GM19193 (cell line): ENCODE measurements around the gene WFIKKN1.

Experiments
- POLR2A ChIP-seq: IDR thresholded peaks from 4 replicates; pipeline ENCODE4 v1.6.1; 2011; ENCODE audit not compliant: insufficient read depth, insufficient read length; ENCODE audit errors: extremely low read depth

The WFIKKN1 gene

DNA sequence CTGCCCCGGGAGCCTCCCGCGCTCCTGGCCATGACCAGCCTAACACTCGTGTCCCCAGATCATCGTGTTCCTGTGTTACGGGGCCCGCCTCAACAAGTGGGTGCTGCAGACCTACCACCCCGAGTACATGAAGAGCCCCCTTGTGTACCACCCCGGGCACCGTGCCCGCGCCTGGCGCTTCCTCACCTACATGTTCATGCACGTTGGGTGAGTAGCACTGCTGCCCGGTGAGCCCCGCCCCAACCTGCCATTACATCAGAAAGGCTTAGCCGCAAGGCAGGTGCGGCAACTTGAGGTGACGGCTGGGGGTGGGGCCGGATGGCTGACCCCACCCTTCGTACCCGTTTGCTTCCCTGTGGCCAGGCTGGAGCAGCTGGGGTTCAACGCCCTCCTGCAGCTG, 46.1 kb downstream of the WFIKKN1 start:
- no peak for TF ChIP-seq POLR2A

DNA sequence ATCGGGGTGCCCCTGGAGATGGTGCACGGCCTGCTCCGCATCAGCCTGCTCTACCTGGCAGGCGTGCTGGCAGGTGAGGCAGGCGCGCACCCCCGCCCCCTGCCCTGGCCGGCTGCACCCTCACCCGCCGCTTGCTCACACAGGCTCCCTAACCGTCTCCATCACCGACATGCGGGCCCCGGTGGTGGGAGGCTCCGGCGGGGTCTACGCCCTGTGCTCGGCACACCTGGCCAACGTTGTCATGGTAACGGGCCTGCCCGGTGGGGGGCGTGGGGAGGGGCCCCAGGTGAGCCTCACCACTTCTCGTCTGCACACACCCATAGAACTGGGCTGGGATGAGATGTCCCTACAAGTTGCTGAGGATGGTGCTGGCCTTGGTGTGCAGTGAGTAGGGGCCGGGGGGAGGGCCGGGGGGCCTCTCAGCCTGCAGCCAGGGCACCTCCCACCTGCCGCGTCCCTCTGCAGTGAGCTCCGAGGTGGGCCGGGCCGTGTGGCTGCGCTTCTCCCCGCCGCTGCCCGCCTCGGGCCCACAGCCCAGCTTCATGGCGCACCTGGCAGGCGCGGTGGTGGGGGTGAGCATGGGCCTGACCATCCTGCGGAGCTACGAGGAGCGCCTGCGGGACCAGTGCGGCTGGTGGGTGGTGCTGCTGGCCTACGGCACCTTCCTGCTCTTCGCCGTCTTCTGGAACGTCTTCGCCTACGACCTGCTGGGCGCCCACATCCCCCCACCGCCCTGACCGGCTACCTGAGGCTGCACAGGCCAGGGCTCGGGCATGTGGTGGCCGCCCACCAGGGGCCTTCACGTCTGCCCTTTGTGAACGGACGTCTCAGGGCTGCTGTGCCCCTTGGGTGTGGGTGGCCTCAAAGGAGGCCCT, 46.8 kb downstream of the WFIKKN1 start:
- no peak for TF ChIP-seq POLR2A

DNA sequence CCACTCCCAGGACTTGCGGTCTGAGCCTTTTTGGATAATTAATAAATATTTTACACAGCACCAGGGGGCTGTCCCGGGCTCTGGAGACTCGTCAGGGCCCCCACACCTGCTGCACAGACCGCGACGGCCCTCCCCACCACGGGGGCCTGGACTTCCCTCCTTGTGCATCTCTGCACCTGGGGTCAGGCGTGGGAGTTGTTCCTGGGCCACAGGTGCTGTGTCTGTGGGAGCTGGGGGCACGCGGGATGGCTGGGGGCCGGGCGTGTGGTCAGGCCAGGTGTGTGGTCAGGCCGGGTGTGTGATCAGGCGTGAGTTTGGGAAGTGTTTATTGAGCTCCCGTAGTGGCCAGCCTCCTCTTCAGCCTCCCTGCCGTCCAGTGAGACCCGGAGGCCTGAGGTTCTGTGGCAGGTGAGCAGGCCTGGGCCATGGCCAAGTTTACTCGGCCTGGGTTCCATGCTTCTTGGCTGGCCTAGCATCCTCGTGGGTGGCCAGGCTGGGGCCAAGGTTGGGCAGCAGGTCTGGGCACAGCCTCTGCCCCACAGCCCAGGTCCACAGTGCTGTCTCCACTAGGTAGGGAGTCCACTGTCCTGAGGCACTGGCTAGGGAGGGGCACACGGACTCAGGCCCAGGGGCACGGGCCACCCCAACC, 47.5 kb downstream of the WFIKKN1 start:
- TF ChIP-seq POLR2A, result no peak

DNA sequence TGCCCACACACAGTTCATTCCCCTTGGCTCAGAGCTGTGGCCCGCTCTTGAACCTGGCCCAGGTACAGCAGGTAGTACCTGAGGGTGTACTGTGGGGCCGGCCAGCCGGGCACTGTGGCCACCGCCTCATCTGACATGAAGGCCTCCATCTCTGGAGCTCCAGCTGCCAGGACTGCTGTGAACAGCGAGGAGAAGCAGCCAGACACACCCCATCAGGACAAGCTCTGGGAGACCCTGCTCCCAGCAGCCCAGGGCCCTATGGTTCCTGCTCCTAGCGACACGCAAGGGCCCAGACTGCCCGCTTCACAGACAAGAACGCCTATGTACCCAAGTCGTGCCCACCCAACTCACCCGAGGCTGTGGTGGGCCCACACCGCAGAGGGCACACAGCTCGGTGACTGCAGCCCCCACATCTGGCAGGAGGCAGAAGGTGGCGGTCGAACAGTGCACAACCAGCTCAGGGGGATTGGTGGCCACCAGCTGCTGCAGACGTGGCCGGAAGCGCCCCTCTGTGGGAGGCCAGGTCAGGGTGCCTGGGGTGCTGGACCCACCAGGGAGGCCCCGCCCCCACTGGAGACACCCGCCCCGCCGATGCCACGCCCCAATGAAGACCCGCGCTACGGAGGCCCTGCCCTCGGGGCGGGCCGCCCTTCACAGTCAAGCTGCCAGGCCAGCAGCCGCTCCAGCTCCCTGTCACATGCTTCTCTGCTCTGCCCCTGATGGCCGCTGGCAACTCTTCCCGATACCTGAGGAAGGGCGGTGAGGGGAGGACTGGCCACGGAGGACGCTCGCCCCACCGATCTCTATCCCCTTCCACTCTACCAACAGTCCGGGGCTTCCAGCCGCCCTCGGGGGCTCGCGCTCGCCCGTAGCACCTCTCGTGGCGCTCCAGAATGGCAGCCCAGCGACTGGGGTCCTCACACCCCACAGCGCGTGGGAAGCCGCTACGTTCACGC, 48.4 kb downstream of the WFIKKN1 start:
- TF ChIP-seq POLR2A, result peak; percentile 13

DNA sequence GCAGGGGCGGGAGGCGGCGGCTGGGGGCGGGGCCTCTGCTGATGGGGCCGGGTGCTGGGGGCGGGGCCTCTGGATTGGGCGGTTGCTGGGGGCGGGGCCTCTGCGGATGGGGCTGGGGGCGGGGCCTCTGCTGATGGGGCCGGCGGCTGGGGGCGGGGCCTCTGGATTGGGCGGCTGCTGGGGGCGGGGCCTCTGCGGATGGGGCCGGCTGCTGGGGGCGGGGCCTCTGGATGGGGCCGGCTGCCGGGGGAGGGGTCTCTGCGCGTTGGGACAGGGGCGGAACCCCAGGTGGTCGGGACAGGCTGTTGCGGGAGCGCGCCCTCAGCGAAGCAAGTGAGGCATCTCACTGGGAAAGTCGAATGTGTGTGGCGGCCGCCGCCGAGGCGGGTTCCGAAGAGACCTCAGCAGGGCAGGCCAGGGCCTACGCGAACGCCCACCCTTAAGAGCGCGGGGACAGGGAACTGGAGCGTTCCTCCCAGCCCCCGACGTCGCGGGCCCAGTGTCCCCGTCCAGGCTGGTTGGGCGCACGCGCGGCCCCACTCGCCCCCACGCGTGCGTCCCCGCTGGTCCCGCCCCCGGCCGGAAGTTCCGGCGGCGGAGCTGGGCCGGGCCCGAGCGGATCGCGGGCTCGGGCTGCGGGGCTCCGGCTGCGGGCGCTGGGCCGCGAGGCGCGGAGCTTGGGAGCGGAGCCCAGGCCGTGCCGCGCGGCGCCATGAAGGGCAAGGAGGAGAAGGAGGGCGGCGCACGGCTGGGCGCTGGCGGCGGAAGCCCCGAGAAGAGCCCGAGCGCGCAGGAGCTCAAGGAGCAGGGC, 49.2 kb downstream of the WFIKKN1 start, which contains the start of gene STUB1:
Gene STUB1 (plus strand): TSS at position 597 of the 811 bp plus-strand sequence. CDS start 116 bp downstream, at position 713.
- peak; percentile 82 for TF ChIP-seq POLR2A

DNA sequence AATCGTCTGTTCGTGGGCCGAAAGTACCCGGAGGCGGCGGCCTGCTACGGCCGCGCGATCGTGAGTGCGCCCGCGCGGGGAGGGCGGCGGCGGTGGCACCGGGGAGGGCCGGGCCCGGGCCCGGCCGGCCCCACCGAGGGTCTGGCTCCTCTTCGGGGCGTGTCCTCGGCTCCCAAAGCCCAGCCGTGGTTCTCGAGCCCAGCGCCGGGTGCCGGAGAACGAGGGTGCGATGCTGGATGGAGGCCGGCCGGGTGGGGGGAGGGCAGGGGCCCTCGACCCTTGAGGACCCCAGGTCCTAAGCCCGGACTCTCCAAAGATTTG, 49.8 kb downstream of the WFIKKN1 start:
- no peak for TF ChIP-seq POLR2A

DNA sequence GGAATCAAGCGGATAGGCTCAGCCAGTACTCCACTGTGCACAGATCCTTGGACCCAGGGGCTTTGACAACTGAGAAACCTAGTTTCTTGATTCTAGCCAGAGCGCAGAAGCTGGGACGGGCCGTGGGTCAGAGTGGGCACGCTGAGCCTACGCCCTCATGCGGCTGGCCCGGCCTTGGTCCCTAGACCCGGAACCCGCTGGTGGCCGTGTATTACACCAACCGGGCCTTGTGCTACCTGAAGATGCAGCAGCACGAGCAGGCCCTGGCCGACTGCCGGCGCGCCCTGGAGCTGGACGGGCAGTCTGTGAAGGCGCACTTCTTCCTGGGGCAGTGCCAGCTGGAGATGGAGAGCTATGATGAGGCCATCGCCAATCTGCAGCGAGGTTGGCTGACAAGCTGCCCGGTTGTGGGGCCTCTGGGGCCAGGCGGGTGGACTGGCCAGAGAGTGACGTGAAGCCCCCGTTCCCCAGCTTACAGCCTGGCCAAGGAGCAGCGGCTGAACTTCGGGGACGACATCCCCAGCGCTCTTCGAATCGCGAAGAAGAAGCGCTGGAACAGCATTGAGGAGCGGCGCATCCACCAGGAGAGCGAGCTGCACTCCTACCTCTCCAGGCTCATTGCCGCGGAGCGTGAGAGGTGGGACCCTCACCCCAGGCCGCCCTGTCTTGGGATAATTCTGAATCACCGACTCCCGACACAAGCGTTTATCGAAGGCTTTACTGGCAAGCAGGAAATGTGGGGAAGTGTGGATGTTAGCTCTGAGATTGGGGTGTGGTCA, 50.4 kb downstream of the WFIKKN1 start:
- TF ChIP-seq POLR2A, result no peak

DNA sequence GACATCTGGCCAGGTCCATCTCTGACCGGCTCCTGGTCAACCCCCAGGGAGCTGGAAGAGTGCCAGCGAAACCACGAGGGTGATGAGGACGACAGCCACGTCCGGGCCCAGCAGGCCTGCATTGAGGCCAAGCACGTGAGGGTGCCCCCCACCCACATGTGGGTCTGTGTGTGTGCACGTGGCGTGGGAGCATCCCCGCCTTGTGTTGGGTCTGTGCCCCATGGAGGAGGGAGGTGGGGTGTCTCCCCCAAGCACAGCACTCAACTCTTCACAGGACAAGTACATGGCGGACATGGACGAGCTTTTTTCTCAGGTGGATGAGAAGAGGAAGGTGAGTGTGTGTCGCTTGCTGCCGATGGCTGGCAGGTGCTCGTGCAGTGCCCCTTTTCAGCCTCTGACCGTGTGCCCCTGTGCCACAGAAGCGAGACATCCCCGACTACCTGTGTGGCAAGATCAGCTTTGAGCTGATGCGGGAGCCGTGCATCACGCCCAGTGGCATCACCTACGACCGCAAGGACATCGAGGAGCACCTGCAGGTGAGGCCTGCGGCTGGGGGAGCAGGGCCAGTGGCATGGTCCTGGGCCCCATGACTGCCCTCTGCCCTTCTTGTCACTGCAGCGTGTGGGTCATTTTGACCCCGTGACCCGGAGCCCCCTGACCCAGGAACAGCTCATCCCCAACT, 51.1 kb downstream of the WFIKKN1 start:
- TF ChIP-seq POLR2A, result no peak

DNA sequence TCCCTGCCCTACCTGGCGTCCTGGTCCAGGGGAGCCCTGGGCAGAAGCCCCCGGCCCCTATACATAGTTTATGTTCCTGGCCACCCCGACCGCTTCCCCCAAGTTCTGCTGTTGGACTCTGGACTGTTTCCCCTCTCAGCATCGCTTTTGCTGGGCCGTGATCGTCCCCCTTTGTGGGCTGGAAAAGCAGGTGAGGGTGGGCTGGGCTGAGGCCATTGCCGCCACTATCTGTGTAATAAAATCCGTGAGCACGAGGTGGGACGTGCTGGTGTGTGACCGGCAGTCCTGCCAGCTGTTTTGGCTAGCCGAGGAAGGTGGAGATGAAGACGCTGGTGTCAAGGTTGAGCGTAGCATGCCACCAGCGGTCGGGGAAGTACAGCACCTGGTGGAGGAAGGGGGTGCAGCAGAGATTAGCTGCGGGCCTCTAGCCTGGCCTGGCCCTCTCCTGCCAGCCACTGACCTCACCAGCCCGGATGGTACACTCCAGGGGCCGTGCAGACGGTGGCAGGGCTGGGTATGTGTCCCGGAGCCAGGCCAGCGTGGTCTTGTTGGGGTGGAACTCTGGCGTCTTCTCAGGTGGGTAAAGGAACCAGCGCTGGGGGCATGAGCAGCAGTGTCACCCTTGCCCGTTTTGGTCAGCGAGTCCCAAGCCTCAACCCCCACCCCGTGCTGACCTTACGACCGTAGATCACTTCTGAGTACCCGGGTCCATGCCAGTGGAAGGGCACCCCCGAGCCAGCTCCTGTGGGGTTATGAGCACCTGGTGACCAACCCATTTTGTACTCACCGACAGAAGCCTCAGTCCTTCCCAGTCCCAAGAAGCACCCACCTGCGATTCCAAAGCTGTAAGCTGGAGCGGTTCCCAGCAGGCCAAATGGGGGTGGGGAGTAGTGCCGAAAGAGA, 52.0 kb downstream of the WFIKKN1 start:
- no peak for TF ChIP-seq POLR2A

DNA sequence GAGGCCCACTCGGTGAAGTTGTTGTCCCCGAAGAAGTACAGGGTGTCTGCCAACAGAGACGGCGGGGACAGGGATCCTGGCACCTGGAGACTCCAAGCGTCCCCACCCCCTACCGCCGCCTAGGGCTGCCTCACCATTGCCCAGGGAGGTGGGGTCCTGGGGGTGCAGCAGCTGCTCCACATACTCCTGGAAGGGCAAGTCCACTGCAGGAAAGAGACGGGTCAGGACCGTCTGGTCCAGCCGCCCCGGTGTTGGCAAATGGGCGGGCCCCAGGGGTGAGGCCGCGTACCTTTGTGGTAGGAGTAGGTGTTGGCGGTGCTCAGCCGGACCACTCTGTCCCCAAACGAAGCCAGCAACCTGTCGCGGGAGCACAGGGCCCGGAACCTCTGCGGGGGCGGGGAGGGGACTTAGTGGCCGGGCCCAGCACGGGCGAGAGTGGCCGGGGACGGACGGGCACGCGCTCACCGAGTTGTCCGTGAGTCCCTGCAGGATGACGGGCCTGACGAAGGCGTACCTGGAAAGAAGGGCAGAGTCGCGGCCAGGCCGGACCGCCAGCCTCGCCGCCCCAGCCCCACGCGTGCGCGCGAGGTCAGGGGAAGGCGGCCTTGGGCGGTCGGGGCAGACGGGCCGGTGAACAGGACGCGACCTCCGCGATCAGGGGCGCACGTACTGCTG, 52.7 kb downstream of the WFIKKN1 start:
- no peak for TF ChIP-seq POLR2A
